H1 (cell line): ENCODE results near the gene ZNF214. TPM values are rescaled to one million over a fixed set of nuclear protein-coding genes. Genes with fewer than 3 reads are reported as not detected.

Experiments used
- EZH2 ChIP-seq: fragments of 200-600 bp; sonication (generic); IDR thresholded peaks from 2 replicates; pipeline ENCODE4 v1.7.1; 2012; ENCODE audit warnings: low read depth, mild to moderate bottlenecking, moderate library complexity, low read length, inconsistent platforms; ENCODE audit not compliant: severe bottlenecking
- FOSL1 ChIP-seq: IDR thresholded peaks from 2 replicates; pipeline ENCODE4 v1.6.1; 2011; ENCODE audit warnings: mild to moderate bottlenecking, low read depth, low read length, moderate library complexity; ENCODE audit not compliant: insufficient read depth
- HDAC6 ChIP-seq: IDR thresholded peaks from one replicate; pipeline ENCODE4 v1.7.1; 2012; ENCODE audit warnings: low read depth, mild to moderate bottlenecking, inconsistent platforms, low read length, moderate library complexity
- KDM1A ChIP-seq: fragments of 200-600, 300-600 bp; sonication (generic); IDR thresholded peaks from 2 replicates; pipeline ENCODE4 v1.7.1; 2016; ENCODE audit warnings: mild to moderate bottlenecking, low read length, borderline replicate concordance
- RAD21 ChIP-seq, 2 experiments: IDR thresholded peaks in 1 of 2; conservative IDR thresholded peaks in 1 of 2; 2 replicates each; pipeline ENCODE4 v1.6.1; 2011; ENCODE audit warnings: low read depth in 2 of 2, low read length in 2 of 2, improper control_type of control experiment in 1 of 2, inconsistent platforms in 1 of 2, mild to moderate bottlenecking in 1 of 2, moderate library complexity in 1 of 2
- polyA plus RNA-seq, 7 experiments: library from polyadenylated mRNA; depleted of rRNA in 3 of 7; stranded (reverse) in 5 of 7; unstranded in 2 of 7; fragments of >200 nt in 5 of 7; fragments of 200-250 nt in 2 of 7; gene quantifications; 1 replicate in 5 of 7; 2 replicates in 1 of 7; 4 replicates in 1 of 7; pipeline versions ENCODE4 v1.2.1 to v1.2.3, GENCODE V29; 2011 to 2013; ENCODE audit warnings: missing spikeins in 2 of 7, mixed read lengths in 2 of 7
- total RNA-seq: library from RNA; stranded (reverse); fragmentation: NEBNext Ultra II Directional; extraction: Animal tissue kit (Norgen Biotek cat#: 25700); gene quantifications from 2 replicates; pipeline ENCODE4 v1.2.1, GENCODE V29; 2021
- TF ChIP-seq, protein P1 (sequence below): fragments of 300-600 bp; sonication (generic); IDR thresholded peaks from 2 replicates; pipeline ENCODE4 v1.7.1; 2012; ENCODE audit warnings: low read length, moderate library complexity, mild to moderate bottlenecking, inconsistent platforms; ENCODE audit not compliant: insufficient replicate concordance

The ZNF214 gene
- total and polyA plus RNA-seq, 2 of the 8 experiments (the other 6 are each of a cell fraction or from before 2014, with no cell fraction given): 0.80 to 3.2 TPM

- TF ChIP-seq EZH2 (no peak), KDM1A (no peak), FOSL1 (no peak), HDAC6 (no peak), RAD21 (IDR thresholded peaks at IDR 0.05 in 1 of 2, conservative IDR thresholded peaks at IDR 0.05 in 1 of 2; ENCODE audit: low read depth in 2 of 2, low read length in 2 of 2) (no peak)
- TF ChIP-seq, protein P1, sequence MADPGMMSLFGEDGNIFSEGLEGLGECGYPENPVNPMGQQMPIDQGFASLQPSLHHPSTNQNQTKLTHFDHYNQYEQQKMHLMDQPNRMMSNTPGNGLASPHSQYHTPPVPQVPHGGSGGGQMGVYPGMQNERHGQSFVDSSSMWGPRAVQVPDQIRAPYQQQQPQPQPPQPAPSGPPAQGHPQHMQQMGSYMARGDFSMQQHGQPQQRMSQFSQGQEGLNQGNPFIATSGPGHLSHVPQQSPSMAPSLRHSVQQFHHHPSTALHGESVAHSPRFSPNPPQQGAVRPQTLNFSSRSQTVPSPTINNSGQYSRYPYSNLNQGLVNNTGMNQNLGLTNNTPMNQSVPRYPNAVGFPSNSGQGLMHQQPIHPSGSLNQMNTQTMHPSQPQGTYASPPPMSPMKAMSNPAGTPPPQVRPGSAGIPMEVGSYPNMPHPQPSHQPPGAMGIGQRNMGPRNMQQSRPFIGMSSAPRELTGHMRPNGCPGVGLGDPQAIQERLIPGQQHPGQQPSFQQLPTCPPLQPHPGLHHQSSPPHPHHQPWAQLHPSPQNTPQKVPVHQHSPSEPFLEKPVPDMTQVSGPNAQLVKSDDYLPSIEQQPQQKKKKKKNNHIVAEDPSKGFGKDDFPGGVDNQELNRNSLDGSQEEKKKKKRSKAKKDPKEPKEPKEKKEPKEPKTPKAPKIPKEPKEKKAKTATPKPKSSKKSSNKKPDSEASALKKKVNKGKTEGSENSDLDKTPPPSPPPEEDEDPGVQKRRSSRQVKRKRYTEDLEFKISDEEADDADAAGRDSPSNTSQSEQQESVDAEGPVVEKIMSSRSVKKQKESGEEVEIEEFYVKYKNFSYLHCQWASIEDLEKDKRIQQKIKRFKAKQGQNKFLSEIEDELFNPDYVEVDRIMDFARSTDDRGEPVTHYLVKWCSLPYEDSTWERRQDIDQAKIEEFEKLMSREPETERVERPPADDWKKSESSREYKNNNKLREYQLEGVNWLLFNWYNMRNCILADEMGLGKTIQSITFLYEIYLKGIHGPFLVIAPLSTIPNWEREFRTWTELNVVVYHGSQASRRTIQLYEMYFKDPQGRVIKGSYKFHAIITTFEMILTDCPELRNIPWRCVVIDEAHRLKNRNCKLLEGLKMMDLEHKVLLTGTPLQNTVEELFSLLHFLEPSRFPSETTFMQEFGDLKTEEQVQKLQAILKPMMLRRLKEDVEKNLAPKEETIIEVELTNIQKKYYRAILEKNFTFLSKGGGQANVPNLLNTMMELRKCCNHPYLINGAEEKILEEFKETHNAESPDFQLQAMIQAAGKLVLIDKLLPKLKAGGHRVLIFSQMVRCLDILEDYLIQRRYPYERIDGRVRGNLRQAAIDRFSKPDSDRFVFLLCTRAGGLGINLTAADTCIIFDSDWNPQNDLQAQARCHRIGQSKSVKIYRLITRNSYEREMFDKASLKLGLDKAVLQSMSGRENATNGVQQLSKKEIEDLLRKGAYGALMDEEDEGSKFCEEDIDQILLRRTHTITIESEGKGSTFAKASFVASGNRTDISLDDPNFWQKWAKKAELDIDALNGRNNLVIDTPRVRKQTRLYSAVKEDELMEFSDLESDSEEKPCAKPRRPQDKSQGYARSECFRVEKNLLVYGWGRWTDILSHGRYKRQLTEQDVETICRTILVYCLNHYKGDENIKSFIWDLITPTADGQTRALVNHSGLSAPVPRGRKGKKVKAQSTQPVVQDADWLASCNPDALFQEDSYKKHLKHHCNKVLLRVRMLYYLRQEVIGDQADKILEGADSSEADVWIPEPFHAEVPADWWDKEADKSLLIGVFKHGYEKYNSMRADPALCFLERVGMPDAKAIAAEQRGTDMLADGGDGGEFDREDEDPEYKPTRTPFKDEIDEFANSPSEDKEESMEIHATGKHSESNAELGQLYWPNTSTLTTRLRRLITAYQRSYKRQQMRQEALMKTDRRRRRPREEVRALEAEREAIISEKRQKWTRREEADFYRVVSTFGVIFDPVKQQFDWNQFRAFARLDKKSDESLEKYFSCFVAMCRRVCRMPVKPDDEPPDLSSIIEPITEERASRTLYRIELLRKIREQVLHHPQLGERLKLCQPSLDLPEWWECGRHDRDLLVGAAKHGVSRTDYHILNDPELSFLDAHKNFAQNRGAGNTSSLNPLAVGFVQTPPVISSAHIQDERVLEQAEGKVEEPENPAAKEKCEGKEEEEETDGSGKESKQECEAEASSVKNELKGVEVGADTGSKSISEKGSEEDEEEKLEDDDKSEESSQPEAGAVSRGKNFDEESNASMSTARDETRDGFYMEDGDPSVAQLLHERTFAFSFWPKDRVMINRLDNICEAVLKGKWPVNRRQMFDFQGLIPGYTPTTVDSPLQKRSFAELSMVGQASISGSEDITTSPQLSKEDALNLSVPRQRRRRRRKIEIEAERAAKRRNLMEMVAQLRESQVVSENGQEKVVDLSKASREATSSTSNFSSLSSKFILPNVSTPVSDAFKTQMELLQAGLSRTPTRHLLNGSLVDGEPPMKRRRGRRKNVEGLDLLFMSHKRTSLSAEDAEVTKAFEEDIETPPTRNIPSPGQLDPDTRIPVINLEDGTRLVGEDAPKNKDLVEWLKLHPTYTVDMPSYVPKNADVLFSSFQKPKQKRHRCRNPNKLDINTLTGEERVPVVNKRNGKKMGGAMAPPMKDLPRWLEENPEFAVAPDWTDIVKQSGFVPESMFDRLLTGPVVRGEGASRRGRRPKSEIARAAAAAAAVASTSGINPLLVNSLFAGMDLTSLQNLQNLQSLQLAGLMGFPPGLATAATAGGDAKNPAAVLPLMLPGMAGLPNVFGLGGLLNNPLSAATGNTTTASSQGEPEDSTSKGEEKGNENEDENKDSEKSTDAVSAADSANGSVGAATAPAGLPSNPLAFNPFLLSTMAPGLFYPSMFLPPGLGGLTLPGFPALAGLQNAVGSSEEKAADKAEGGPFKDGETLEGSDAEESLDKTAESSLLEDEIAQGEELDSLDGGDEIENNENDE: no peak
- TF ChIP-seq, all 59 proteins: peak for 0
Measured at GRCh38 chr11:6968816-6969215, 51.3 kb downstream of the ZNF214 start (continued).
